ENCODE results near the gene RASSF7.

- no peak for TF ChIP-seq MTA3 (IDR thresholded peaks at IDR 0.05; ENCODE audit: borderline replicate concordance, low read length)
- TF ChIP-seq CTCF (IDR thresholded peaks at IDR 0.05 in 2 of 3, conservative IDR thresholded peaks at IDR 0.05 in 1 of 3; ENCODE audit: control insufficient read depth in 2 of 3, extremely low read depth in 1 of 3, insufficient read depth in 1 of 3, low read depth in 3 of 3, low read length in 3 of 3): no peak
- no peak for TF ChIP-seq SUZ12 (IDR thresholded peaks at IDR 0.05; ENCODE audit: unreplicated experiment)
- TF ChIP-seq MYC (IDR thresholded peaks at IDR 0.05; ENCODE audit: insufficient read depth, insufficient read length, insufficient replicate concordance, low read length, severe bottlenecking): no peak
- no peak for TF ChIP-seq TAF1 (IDR thresholded peaks at IDR 0.05; ENCODE audit: borderline replicate concordance, low read depth, low read length)
- TF ChIP-seq POLR2A (IDR thresholded peaks at IDR 0.05; ENCODE audit: low read depth, low read length): no peak
- no peak for TF ChIP-seq PBX3 (IDR thresholded peaks at IDR 0.05; ENCODE audit: insufficient replicate concordance, low read depth, low read length)
- no peak for TF ChIP-seq EGR1 (IDR thresholded peaks at IDR 0.05; ENCODE audit: borderline replicate concordance in 1 of 2, low read depth in 2 of 2, low read length in 2 of 2)
- TF ChIP-seq HDGF (IDR thresholded peaks at IDR 0.05): no peak
- TF ChIP-seq KLF5 (IDR thresholded peaks at IDR 0.05; ENCODE audit: partially characterized antibody): no peak
- no peak for TF ChIP-seq ZZZ3 (IDR thresholded peaks at IDR 0.05; ENCODE audit: control insufficient read depth, insufficient read length, low read depth)
Measured at GRCh38 chr11:587546-587945, 26.8 kb downstream of the RASSF7 start.

Data from GM12878 (cell line).